GM19468 (cell line): Measurements from ENCODE around the gene ANKRD29.
"Not testable (repeated sequence)": the region's sequence is repeated elsewhere in the genome, so short reads cannot be mapped to it uniquely, and the experiment has no call there.

Source experiments
- ATAC-seq: cut with Tn5 transposase; IDR thresholded peaks from one replicate; pipeline ENCODE4 v1.9.1; 2021; ENCODE audit warnings: mild to moderate bottlenecking, moderate library complexity, moderate number of reproducible peaks; ENCODE audit not compliant: unreplicated experiment; ENCODE audit errors: extremely low read depth

ANKRD29 gene

DNA sequence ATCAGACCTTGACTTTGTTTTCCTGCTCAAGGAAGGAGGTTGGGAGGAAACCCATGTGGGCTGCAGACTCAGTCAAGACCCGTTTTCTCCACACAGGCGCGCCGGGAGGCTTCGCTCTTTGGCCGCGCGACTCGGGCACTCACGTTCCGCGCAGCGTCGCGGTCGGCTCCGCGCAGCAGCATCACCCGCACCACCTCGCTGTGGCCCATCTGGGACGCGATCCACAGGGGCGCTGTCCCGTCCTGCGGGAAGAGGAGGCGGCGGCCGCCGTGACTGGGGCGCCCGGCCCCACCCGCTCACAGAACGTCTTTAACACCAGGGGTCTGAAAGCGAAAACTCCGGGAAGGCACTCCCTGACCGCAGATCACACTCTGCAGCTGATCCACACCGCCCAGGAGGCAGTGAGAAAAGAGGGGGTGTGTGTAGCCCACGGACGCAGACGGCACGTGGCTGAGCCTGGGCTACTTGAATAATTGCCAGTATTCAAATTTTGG is 43.3 kb downstream of the ANKRD29 start:
- ATAC-seq = no peak

DNA sequence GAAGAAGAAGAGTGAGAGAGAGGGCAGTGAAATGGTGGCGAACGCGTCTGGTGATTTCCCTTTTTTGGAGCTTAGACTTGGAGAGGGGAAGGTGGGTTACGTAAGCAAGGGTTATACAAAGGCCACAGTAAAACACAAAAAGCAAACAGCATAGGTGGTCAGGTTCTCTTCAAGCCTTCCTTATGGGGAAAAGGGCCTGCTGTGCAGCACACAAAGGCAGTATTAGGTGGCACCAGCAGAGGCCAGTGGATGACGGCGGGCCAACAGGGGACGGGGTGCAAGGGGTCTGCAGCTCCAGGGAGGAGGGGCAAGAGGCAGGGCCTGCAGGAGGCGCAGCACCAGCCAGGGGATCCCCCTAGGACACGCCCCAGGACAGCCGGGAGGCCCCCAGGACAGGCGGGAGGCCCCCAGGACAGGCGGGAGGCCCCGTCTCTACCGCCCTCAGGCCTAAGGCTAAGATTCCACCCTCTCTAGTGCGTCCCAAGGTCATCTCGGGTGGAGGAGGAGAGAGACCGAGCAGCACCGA is 43.8 kb downstream of the ANKRD29 start:
- ATAC-seq = no peak

DNA sequence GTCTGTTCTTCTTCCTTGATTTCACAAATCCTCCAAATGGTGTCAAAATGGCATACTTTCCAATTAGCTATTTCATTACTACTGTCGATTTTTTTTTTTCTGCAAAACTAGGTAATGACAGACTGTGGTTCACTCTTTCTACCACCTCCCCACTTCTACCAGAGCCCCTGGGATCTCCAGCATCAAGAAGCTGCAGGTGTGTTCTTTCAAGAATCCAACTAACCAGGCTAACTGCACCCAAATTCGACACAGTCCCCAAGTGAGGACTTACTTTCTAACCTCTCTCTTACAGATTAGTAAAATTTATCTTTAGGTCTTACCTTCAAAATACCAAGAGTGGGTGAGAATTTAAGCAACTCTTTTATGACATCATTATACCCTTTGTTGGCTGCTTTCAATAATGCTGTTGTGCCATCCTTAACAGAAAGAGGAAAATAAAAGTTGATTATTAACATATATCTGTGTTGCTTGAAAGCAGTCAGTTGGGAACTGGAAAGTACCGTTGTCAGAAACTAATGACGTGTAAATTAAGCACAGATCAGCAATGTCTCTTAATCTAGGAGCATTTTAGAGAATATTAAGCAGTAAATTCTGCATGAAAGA is 45.2 kb downstream of the ANKRD29 start:
- peak; percentile 60 for ATAC-seq

DNA sequence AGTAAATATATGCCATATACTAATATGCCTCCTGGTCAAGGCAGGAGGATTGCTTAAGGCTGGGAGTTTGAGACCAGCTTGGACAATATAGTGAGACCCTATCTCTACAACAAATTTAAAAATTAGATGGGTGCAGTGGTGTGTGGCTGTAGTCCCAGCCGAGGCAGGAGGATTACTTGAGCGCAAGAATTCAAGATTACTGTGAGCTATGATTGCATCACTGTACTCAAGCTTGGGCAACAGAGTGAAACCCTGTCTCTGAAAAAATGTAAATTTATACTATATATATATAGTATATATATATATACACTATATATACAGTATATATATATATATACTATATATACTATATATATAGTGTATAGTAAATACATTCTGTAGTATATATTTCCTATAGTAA is 46.5 kb downstream of the ANKRD29 start:
- ATAC-seq = no peak

DNA sequence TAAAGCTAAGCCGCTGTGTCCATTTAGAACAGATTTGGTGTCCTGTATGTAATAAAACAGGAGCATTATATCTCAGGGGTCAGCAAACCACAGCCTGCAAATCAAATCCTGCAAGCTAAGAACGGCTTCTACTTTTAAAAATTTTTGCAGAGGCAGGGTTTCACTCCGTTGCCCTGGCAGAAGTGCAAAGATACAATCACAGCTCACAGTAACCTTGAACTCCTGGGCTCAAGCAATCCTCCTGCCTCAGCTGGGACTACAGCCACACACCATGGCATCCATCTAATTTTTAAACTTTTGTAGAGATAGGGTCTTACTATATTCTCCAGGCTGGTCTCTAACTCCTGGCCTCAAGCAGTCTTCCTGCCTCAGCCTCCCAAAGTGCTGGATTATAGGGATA is 47.8 kb downstream of the ANKRD29 start:
- no peak for ATAC-seq

DNA sequence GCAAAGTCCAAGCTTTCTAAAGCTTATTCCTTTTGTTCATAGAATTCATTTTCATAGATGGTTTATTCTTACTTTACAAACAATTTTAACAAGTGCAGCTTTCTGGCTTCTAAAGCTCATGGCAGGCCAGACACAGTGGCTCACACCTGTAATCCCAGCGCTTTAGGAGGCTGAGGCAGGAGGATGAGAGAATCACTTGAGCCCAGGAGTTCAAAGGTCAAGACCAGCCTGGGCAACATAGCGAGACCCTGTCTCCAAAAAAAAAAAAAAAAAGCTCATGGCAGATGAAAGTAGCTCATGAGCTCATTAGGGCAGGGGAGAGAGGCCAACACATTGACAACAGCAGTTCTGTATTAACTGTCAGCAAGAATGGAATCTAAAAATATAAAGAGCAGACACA is 48.3 kb downstream of the ANKRD29 start:
- no peak for ATAC-seq

DNA sequence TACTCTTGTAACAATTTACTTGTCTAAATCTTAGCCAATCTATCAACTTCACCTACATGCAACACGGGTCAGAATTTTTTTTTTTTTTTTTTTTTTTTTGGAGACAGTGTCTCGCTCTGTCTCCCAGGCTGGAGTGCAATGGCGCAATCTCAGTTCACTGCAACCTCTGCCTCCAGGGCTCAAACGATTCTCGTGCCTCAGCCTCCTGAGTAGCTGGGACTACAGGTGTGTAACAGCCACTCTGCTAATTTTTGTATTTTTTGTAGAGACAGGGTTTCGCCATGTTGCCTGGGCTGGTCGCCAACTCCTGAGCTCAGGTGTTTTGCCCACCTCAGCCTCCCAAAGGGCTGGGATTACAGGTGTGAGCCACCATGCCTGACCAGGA is 49.6 kb downstream of the ANKRD29 start:
- ATAC-seq = not testable (repeated sequence)

DNA sequence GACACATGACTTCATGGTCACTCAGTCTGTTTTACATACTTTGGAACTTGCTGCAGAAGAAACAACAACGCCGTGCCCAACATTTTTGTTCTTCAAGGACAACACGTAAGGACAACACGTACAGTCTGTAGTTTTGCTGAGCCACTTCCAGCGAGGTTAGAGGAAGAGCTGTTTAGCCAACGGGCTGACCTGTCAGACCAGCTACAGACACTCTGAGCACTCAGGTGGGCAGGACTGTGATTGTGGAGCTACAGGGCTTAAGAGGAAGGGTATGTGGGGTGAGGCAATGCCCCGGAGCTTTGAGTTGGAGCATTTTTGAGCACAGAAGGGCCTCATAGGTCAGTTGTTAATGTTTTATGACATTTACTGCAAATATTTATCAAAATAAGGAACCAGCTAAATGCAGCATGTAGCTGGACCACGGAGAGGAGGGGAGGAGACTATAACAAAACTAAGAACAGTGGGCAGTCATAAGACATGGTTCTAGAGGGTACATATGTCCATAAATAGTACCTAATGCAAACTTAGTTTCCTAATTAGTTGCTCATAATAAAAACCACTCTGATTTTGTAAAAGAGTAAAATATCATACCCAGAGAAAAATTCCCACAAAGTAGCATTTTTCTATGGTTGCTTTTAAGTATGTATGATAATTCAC is 50.1 kb downstream of the ANKRD29 start:
- ATAC-seq = no peak

DNA sequence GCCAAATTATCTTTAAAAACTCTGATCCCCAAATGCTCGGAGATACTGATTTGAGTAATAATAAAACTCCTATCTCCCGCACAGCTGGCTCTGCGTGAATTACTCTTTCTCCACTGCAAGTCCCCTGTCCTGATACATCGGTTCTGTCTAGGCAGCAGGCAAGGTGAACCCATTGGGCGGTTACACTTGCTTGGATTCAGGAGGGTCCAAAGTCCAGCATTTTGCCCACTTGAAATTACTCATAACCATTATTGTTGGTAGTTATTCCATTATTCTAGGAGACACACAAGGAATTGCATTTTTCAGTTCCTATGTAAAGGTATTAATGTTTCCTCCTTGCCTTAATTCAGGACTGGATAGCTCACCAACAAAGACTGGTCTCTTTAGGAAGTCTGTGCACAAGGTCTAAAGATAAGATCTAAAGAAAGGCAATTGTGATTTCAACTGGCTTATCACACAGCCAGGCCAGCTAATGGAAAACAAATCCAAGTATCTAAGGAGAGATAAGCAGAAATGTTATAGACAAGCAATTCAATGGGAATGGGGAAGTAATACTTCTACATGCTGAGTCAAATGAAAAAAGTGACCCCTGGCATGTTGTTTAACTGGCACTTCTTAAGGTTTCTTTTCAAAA is 53.2 kb downstream of the ANKRD29 start:
- ATAC-seq = no peak

DNA sequence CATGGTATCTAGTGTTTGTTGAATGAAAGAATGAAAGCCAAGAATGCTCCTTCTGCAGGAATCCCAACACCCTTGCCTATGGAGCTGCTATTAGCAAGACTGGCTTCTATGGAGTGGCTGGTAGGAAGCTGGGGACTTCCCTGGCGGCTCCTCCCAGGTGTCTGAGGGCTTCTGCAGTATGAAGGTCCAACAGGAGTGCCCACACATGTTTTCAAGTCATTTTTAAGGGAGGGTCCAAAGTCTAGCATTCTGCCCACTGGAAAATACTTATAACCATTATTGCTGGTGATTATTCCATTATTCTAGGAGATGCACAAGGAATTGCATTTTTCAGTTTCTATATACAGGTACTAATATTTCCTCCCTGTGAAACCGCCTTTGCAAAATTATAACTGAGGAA is 54.5 kb downstream of the ANKRD29 start:
- no peak for ATAC-seq

DNA sequence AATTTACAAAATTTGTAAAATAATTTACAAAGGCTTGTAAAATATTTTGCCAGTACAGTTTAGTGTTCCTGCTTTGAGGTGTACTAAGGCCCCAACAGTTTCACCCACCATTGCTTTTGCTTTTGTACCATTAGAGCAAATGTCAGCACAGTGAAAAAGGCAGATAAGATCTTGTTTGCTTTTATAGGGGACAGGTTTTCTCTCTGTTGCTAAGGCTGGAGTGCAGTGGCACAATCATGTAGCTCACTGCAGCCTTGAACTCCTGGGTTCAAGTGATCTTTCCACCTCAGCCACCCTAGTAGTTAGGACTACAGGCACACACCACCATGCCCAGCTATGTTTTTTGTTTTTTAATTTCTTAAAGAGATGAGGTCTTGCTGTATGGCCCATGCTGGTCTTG is 56.8 kb downstream of the ANKRD29 start:
- ATAC-seq = no peak

DNA sequence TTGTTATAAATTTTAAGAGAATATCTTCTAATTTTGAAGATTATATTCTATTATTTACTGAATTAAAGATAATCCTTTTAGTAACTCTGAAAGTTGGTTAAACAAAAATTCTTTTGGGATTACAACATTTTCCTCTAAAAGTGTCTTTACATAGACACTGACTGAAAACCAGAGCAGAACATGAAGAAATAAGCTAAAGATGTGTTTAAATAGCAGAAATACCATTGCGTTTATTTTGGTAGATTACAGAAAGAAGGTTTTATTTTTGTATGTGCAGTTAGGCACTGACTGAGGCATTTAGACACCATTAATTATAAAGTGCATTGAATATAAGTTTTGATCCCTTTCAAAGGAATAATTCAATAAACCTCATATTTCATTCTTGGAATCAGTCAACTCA is 62.9 kb downstream of the ANKRD29 start:
- ATAC-seq = no peak

DNA sequence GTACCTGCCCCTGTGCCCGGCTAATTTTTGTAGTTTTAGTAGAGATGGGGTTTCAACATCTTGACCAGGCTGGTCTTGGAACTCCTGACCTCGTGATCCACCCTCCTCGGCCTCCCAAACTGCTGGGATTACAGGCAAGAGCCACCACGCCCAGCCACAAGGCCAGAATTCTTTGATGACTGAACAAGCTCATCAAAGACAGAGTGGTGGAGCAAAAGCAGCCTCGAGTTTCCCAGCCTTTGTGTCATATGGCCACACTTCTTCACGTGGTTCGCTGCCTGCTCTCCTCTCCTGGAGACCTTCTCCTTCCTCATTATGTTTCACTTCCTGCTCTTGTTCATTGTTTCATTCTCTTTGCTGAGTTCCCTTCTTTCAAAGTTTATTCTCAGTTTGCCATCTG is 66.5 kb downstream of the ANKRD29 start:
- no peak for ATAC-seq

DNA sequence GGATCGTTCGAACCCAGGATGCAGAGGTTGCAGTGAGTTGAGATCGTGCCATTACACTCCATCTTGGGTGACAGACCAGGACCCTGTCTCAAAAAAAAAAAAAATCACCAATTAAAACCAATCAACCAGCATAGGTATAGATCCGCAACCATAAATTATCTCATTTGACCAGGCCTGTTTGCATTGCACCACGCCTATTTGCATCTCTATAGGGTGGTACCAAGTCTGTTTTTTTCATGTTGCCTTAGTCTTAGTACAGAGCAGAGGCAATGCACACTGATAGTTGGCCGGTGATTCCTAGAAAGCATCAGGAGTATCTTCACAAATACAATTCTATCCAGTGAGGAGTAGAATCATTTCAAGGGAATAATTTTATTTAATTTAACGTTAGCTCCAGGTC is 67.1 kb downstream of the ANKRD29 start:
- ATAC-seq = no peak

DNA sequence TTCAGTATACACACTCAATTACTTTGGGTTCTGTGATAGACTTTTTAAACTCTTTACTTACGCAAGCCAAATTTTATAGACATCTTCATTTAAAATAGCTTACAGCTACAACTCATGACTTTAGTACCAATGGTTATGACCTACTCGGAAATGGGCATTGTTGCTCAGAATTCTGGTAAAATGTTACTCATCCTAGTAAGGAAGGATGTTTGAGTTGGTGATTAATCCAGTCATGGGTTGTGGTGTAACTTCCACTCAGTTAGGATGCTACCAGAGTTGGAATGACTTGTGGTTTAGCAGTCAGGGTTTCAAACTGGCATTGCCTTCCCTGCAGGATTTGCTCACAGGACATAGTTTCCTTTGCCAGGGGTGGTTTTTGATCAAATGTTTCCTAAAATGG is 69.0 kb downstream of the ANKRD29 start:
- no peak for ATAC-seq

DNA sequence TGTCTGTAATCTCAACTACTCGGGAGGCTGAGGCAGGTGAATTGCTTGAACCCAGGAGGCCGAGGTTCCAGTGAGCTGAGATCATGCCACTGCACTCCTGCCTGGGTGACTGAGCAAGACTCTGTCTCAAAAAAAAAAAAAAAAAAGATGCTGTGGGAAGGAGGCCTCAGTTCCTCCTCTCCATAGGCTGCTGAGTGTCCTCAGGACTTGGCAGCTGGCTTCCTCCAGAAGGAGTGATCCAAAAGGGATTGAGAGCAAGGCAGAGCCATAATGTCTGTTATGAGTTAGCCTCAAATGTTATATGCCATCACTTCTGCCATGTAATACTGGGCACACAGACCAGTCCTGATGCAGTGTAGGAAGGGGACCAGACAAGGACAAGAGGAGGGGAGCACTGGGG is 69.8 kb downstream of the ANKRD29 start:
- no peak for ATAC-seq

DNA sequence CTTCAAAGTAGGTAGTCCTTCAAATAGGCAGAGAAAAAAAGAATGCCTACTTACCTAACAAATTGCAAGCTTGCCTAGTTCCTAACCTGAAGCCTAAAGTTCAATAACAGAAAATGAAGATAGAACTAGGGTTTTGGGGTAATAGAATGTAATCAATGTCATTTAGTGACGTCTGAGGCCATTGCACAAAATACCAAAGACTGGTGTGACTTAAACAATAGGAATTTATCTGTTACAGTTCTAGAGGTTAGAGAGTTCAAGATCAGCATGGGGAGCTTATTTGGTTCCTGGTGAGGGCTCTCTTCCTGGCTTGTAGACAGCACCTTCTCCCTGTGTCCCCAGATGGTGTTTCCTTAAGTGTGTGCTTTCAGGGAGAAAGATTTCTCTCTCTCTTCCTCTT is 71.7 kb downstream of the ANKRD29 start:
- ATAC-seq = no peak

DNA sequence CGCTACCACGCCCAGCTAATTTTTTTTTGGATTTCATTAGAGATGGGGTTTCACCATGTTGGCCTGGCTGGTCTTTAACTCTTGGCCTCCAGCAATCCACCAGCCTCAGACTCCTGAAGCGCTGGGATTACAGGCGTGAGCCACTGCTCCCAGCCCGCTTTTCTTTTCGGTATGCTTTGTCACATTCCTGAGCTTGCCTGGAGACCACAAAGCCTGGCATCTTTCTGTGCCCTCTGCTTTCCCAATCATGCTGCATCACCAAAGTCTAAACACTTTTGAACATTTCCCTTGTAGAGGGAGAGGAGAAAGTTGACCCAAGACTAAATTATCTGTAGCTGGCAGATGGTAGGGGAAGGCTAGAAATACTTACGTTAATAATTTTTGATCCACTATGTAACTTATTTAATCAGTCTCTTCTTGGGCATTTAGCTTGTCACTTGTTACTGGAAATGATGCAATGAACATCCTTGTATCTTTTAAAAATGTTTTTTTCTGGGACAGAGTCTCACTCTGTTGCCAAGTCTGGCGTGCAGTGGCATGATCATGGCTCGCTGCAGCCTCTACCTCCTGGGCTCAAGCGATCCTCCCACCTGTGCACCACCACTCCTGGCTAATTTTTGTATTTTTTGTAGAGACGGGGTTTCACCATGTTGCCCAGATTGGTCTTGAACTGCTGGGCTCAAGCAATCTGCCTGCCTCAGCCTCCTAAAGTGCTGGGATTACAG is 73.7 kb downstream of the ANKRD29 start:
- no peak for ATAC-seq

DNA sequence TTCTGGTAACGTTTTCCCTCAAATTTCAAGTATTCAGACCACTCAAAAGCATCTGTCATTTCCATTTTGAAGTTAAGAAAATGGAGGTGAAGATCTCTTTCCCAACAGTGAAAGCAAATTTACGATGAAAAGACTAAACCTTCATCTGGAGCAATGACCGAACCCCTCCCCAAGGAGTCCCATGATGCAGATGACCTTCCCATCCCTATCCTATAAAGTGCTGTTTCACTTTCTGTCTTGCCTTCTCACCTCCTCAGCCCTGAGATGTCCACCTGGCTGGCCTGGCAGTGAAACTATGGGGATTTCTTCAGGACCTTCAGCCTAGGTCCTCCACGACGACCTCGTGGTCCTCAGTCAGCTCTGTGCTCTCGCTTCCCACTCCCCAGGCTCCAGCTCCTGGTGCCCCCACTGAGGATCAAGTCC is 75.5 kb downstream of the ANKRD29 start:
- no peak for ATAC-seq

DNA sequence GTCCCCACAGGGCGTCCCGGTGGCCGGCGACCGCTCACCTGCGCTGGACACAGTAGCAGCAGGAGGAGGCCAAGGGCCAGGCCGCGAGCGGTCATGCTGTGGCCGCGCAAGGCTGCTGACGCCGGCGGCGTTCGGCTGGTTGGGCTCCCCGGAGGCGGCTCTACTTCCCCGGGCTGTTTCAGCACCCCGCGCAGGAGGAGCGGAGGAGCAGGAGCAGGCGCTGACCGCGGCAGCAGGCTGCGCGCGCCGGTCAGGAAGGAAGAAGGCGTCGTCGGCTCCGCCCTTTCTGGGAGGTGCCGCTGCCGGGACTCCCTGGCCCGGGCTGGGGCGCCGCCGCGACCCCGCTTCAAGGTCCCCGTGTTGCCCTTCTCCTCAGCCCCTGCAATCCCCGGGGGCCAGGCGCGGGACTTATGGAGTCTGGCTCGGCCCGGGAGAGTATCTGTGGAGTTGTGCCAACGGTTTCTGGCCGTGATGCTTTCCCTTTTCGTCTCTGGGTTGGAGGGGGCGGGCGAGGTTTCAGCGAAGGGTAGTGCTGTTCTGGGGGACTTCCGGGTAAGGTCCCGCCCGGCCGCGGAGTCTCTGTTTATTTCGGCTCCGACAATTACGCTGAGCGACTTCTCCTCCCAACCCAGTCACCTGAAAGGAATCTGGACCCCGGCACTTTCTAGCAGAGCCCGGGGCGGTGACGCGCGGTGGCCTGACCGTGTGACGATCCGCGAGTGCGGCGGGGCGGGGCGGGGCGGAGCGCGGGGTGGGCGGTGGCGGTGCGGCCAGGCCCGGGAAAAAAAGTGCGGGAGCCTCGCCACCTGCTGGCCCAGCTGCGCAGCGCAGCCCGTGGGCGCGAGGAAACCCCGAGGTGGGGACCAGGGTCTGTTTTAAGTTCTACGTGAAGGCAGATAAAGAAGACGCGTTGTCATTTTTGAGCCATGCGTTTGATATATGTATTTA is 76.2 kb downstream of the ANKRD29 start, which contains the start of gene NPC1:
Gene NPC1, minus strand, starts transcription at position 258 of the 948 bp plus-strand sequence. Its CDS starts 163 bp downstream, at position 95.
- peak; percentile 97 for ATAC-seq
